Endothelial cell of hepatic sinusoid (primary cell): Measurements from ENCODE around the gene RIIAD1.

ENCODE experiments used
- in situ Hi-C: cut with HindIII; loops from 2 replicates; pipeline ENCODE4 v1.10.0; 2017; ENCODE audit warnings: low sequenced_read_pairs

Gene RIIAD1

DNA sequence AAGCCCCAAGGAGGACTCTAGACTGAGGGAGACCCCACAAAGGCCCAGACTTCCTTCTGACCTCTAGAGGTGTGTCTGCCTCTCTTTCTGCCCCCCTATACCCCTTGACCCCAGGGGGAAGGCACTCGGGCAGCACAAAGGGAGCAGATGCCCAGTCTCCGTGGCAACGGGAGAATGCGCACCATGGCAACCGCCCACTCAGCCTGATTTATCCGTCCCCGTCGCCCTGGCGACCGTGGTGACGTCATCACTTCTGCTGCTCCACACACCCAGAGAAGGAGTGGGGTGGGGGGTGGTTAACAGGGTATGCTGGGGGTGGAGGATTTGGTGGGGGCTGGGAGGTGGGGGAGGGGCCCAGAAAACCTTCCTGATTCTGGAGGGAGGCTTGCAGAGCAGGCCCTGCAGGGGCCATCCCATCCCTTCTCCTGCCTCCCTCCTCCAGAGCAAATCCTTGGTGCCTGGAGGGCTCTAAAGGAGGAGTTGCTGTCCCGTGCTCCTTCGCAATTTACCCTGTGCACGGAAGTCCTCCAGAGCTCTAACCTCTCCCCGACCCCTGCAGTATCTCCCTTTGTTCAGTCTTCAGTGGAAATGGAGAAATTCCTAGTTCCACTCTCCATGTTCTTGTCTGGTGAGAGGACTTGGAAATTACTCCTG is 11.0 kb upstream of the RIIAD1 start:
- in situ Hi-C loops, result no loop called here

DNA sequence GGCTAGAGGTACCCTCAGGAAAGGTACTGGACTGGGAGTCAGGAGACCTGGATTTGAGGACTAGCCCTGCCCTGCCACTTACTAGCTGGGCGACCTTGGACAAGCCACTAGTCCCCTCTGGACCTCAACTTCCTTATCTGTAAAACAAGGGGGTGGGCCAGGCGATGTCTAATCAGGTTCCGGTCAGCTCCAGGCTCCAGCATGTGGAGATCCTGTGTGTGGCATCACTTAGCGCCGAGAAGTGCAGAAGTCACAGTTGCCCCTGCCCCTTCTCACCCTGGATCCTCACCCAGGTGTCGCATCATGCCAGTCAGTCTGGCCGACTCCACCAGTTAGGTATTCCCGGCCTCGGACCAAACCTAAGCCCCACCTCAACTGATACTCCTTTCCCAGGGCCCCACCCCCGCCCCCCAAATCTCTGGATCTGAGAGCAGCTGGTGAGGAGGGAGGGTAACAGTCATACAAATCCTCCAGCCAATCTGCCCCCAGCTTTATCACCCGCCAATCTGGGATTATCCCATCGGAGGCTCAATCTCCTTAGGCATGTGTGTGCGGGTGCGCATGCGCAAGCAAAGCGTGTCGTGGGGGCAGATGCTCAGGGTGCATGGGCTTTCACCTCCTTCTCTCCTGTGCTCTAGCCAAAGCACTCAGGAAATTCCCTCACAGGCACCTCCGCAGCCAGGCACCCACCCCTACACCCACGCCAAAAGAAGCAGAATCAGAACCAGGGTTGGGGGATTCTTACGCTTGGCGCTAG is 10.1 kb upstream of the RIIAD1 start:
- in situ Hi-C loops, result no loop called here

DNA sequence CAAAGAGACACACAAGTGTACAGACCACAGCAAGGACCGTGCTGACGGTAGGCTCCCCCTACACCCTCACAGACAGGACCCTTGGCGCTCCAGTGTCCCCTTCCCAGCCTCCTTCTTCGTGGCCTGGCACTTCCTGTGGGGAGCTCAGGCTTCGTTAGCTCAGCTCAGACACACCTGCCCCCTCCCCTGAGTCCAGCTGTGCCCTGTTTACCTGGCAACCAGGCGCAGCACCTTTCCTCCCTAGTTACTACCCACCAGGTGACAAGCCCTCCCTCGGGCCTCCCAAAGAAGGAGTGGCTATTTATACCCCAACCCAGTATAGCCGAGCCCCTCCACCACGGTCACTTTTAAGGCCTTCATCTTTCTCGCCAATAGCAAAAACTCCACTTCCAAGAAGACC is 9.4 kb upstream of the RIIAD1 start:
- in situ Hi-C loops, result no loop called here

DNA sequence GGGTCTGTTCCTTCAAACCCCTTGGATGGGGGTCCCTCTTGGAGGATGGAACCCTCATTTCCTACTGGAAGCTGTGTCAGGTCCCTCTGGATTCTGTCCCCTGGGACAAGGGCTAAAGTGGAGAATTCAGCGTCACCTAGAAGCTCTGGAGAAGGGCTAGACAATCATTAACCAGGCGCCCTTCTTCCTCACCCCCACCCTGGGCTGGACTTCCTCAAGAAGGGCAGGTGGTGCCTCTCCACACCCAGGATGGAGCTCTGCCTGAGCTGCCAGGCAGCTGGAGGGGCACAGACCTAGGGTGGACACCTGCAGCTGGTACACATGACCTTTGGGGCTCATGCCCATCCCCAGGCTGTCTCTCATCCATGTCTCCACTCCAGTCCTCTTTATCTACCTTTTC is 8.3 kb upstream of the RIIAD1 start:
- in situ Hi-C loops, result no loop called here

DNA sequence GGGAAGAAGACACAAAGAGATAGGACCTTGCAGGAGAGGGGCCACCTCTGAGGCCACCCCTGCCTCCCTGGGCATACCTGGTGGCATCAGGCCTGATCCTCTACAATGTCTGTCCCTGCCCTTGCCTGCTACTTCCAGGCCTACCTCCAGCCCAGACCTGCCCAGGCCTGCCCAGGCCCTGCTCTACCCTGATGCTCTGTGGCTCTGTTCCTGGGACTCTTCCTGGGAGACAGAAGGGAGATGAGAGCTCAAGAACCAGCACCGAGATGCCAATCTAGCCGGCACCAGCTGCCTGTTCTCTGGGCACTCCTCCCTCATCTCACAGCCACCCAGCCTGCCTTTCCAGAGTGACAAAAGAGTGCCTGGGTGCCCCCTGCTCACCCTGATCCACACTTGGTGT is 7.4 kb upstream of the RIIAD1 start:
- in situ Hi-C loops, result no loop called here

DNA sequence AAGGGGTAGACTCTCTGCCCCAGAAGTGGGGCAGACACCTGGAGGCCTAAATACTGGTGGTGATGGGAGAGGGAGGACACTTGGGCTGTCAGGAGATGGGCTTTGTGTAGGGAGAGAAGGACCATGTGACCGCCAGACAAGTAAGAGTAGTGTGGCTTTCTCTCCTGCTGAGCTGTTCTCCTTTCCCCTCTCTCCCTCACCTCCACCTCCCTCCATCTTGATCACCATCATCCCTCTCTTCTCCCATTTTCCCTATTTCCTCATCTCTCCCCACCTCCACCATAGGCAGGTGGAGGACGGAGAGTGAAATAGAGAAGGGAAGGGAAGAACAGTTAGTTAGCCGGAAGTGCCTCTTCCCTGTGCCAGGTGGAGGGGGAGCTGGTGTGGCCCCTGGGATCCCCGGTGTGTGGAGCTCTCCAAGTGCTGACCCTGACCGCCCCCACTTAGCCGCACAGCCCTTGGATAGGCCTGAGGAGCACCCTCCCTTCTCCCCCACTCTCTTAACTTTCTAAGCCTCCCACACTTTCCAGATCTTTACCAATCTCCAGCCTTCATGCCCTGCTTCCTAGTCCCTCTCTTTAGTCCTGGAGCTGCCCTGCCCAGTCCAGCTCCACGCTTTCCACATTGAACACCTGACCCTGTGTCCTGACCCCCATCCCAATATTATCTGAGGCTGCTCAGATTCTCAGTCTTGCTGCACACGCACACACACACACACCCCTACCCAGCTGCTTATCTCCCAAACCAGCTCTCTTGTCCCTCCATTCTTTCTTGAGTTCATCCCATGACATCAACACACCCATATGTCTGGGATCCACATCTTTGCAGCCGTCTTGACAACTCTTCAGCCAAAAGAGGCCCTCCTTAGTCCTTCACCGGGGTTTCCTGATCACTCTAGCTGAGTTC is 6.2 kb upstream of the RIIAD1 start:
- in situ Hi-C loops, result no loop called here

DNA sequence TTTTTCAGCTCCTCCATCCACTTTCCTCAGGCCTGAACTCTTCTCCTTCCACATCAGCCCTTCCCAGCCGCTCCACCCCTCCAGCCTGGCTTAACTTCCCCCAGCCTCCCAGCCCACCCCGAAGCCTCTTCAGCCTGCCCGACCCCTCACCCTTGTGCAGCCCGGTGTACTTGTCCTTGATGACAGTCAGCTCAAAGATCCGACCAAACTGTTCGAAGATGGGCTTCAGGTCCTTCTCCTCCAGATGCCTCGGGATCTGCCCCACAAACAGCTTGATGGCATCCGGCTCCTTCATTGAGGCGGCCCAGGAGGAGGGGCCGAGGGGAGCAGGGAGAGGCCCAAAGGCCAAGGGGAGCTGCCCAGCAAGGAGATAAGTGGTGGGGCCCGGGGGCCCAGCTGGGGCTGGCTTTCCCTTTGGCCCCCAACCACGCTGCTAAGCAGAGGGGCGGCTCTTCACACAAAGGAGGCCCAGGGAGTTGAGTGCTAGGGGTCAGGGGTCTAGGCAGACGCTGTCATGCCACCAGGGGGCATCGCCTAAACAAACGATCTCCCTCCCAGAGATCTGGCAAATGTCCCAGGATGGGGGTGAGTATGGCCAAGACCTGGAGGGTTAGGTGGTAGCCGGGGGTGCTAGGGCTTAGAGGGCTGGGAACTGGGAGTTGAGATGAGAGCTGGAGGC is 5.5 kb upstream of the RIIAD1 start:
- in situ Hi-C loops, result no loop called here

DNA sequence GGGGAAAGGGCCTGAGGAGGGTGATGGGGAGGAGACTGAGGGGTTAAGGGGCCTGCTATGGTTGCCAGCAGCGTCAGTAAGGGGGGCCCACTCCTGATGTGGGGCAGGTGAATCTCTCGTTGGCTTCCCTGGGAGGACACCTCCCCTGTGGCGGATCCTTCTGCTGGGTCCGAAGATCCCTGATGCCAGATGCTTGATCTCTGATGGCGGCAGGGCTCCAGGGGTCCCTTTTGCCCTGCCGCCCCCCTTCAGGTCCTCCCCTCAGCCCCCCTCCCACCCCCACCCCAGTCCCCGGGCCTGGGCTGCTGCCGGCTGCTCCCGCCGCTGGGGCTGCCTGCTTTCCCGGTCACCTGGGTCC is 4.9 kb upstream of the RIIAD1 start:
- in situ Hi-C loops, result no loop called here

DNA sequence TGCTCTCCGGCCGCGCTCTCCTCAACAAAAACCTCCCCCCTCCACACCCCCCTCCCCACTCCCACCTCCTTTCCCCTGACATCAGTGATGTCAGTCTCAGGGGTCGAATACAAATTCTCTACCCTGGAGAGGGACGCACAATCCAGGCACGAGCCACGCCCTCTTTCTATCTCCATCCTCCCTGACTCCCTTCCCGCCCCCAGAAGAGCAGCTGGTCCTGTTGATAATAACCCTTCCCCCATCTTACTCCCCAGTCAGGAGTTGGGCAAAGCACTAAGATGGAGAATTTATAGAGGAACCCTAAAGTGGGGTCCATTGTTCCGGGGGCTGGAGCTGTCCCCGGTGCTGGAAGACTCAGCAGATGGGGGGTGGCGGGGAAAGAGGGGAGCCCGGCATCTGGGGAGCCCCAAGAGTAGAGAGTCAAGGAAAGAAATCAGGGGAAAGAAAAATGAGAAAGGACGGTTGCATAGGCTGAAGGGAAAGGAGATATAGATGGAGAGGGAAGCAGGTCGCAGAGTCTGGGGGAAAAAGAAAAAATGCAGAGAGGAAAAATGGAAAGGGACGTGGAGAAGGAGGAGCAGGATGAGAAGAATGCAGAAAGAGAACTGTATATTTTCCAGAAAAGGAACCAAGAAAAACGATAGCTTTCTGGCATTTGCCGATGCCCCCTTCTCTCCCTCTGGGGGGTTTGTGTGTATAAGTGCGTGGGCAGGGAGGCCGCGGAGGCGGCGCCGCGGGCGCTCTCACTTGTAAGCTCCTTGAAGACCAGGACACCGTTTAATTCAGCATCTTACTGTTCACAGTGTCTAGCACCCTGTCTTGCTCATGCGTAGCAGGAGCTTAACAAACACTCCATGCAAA is 4.3 kb upstream of the RIIAD1 start, which contains the start of gene CELF3:
CELF3 (minus strand) TSS at position 33 of the 861 bp plus-strand sequence. CDS start 783 bp downstream, outside the sequence.
- in situ Hi-C loops, result no loop called here

DNA sequence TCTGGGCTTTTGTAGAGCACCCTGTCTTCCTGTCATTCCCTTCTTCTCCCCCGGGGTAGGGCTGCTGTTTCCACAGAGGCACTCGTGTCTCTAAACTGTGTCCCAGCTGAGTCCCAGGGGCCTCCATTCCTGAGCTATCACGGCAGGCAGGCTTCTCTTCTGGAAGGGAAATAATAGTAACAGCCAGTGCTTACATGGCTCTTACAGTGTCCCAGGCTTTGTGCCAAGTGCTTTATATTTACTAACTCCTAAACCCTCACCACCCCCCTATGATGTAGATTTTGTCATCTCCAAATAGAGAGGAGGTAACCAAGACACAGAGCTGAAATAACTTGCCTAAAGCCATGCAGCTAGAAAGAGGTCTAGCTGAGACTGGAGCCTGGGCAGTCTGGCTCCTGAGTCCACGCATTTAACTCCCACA is 3.3 kb upstream of the RIIAD1 start:
- in situ Hi-C loops, result no loop called here

DNA sequence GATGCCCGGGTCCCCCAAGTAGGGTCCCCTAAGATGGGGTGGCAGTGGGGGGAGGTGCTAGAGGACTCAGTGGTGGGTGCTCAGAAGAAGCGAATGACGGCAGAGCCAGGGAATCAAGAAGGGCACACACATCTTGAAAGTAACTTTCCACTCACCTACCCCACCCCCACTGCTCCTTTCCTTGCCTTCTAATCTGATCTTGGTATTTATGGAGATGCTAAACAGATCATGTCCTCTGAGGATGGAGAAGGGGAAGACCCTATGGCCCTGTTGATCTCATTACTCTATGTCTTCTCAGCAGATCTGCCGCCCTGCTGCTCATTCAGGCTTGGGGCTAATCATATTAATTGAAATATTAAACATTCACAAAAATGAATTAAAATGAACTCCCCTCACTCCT is 2.7 kb upstream of the RIIAD1 start:
- in situ Hi-C loops, result no loop called here

DNA sequence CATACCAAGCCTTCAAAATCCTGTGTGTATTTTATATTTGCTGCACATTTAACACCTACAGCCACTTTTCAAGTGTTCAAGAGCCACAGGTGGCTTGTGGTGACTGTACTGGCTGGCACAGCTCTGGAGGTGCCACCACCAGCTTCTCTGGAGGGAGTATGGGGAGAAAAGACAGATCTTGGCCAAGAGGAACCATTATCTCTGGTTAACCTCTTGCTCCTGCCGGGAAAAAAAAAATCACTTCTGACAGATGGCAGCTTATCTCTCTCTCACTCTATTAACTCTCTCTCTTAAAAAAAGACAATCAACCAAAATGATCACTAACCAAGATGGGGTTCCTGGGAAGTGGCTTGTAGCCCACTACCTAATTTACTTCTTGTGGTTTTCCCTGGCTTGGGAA is 1.2 kb upstream of the RIIAD1 start:
- in situ Hi-C loops, result loop anchor here (5.0 kb wide), 1 partner anchor 138 kb away; no protein-coding TSS in a partner anchor

DNA sequence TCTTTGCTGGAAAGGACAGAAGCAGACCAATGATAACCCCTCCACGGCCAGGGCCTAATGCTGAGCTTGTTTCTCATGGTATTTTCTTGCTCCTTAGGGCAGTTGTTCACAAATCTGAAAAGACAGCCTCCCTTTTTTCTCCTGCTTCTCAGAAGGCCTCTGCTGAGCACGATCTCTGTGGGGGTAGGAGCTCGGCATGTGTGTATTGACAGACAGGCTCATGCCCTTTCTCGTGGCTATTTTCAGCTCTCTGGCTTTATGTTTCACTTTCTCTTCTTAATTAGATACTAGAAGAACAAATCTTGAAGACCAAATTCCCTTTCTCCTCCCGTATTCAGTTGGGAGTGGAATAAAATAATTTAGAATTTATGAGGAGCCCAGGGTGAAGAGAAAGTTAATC is 768 bp upstream of the RIIAD1 start:
- in situ Hi-C loops, result loop anchor here (5.0 kb wide), 1 partner anchor 138 kb away; no protein-coding TSS in a partner anchor

DNA sequence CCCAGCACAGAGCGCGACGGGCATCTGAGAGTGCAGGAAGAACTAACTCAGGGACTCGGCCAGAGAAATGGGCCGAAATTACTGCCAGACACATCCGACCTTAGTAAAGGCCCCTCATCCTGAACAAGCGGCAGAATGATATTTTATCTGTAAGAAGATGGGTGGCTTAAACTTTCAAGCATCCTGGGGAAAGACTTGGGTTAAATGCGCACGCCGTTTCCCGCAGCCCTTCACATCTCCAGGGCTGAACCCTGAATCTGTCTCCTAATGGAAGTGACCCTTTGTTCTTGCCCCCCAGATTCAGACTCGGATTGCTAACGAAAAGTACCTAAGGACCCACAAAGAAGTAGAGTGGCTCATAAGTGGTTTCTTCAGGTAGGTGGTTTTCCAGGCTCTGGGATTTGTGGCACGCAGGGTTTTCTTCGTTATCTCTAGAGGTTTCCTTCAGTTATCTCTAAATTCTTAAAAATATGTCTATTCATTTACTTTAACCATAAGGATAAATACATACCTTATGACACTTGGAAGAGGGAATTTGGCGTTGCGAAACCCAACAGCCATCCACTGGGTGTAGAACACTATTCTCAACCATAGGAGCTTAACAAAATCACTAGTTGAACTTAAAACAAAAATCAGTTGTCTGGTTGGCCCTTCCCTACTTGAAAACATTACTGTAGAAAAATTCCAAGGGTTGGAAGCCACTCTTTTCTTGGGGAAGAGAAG is 627 bp downstream of the RIIAD1 start:
- in situ Hi-C loops, result loop anchor here (5.0 kb wide), 1 partner anchor 140 kb away; no protein-coding TSS in a partner anchor

DNA sequence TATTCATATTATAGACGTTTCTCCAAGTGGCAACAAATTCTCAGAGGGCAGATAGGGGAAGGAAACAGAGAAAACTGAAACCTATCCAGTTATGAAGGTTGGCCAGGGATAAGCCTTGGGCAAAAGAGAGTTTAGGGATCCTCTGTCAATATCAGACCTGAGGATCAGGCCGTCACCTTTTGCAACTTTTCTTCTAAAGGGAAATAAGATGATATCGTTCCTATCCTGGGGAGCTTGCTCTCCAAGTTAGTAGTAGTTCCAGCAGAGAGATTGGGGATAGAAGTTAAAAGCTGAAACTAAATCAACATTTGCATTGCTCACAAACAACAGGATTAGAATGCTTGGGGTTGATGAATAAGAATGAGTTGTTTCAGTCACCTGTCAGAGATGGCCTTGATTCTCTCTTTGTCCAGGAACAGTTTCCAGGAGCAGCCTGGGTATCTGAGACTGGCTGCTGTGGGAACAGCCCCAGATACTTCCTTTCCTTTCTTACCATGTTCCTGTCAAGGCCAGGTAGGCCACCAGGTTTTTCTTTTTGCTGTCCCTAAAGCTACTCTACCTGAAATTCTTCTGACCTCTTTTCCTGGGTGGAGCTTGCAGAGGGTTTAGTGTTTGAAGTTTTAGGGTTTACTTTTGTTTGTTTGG is 2.5 kb downstream of the RIIAD1 start:
- in situ Hi-C loops, result loop anchor here (5.0 kb wide), 1 partner anchor 142 kb away; no protein-coding TSS in a partner anchor

DNA sequence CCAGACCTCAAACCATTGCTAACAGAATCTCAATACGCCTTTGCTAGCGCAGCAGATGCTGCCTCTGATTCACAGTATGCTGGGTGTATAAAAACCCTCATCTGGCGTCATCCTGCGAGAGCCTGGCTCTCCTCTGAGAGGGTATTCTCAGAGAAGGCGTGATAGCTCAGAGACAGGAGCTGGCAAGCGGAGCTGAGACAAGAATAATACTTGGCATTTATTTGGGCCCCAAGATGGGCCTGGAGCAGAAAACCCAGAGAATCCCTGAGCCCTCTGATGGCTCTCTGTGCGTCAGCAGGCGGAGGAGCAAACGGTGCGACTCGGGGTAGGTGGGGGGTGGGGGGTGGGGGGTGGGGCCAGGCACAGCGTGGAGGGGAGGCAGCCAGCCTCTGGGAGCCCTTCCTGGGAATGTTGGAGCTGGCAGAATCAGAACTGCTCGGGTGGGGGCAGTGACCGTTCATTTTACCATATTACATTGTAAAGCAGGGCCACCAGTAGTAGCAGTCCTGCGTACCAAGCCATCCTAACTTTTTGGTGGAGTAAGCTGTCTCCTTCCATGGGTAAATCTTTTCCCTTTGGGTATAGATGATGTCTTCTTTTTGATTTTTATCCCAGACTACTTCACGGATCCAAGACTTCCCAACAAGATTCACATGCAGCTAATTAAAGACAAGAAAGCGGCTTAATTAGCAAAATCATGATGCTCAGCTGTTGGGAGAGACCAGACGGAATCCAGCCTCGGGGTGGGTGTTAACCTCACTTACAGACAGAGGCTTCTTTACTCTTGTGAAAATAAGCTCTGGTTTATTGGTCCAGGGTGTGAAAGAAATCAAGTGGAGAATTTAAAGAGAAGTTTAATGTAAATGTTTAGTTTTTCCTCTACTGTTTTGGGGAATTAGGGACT is 7.1 kb downstream of the RIIAD1 start:
- in situ Hi-C loops, result loop anchor here (5.0 kb wide), 1 partner anchor 241 kb away; no protein-coding TSS in a partner anchor

DNA sequence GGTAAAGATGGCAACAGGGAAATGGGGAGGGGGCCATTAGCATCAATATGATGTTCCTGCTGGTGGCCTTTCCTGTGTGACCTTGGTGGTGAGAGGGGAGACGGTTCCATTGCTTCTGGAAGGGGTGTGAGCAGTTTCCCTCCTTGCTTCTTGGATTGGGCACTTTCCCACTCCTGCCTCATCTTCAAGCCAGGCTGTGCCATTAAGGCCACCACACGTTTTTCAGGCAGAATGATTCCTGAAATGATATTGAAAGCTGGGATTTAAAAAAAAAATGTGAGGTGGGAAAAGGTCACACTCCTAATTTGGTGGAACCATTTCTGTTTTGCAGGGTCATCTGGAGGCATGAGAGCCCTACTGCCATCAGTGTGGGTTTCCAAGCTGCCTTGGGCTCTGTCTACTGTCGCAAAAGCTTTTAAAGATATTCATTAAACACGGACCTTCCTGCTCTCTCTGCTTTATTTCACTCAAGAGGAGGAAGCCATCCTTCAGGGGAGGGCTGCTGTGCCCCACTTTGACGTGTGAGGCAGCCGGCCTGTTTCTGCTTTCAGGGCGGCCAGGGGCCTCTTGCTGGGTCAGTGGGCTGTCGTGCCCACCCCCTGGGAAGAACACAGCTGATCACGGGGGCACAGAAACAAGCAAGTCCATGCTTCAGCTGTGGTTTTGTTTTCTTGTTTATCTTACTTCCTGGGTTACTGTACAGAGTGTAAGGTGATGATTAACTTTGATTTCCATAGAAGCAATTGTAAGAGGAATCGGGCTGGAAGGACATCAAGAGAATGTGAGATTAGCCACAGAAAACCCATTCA is 8.0 kb downstream of the RIIAD1 start:
- in situ Hi-C loops, result loop anchor here (5.0 kb wide), 1 partner anchor 242 kb away; no protein-coding TSS in a partner anchor
